Endothelial cell of coronary artery (primary cell): ENCODE measurements around the gene KLHL5. TPM values are rescaled to one million over a fixed set of nuclear protein-coding genes. Genes with fewer than 3 reads are reported as not detected.

Experiments used
- total RNA-seq: library from RNA; depleted of rRNA; stranded (reverse); fragments of >200 nt; gene quantifications from 2 replicates; pipeline ENCODE4 v1.2.3, GENCODE V29; 2014

The KLHL5 gene, protein sequence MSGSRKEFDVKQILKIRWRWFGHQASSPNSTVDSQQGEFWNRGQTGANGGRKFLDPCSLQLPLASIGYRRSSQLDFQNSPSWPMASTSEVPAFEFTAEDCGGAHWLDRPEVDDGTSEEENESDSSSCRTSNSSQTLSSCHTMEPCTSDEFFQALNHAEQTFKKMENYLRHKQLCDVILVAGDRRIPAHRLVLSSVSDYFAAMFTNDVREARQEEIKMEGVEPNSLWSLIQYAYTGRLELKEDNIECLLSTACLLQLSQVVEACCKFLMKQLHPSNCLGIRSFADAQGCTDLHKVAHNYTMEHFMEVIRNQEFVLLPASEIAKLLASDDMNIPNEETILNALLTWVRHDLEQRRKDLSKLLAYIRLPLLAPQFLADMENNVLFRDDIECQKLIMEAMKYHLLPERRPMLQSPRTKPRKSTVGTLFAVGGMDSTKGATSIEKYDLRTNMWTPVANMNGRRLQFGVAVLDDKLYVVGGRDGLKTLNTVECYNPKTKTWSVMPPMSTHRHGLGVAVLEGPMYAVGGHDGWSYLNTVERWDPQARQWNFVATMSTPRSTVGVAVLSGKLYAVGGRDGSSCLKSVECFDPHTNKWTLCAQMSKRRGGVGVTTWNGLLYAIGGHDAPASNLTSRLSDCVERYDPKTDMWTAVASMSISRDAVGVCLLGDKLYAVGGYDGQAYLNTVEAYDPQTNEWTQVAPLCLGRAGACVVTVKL
- total RNA-seq: 75.9 and 166 TPM in 2 replicates

DNA sequence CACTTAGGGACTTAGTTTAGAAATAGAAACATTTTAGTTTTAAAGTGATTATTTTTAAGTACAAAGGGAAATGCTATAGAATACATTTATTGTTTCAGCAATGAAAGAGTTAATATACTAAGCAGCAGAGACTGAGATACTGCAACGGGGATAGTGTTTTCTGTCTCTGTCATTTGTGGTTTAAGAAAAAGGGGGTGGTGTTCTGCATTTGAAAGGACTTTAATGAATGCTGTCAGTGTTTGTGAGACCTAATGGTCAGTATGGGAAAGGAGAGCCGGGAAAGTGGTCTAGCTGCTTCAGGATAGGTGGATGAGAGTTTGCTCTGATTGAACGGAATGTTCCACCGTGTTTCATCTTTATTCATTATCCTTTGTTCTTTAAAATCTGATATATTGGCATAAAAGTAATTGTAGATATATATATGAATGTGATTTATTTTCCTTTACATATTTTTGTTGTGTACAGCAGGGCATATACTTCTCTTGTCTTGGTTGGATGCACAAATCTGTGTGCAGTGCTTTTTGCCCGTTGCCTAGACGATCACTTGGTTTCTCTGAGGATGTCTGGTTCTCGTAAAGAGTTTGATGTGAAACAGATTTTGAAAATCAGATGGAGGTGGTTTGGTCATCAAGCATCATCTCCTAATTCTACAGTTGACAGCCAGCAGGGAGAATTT, at the start of gene KLHL5:
KLHL5 (plus strand) TSS at position 139 of the 676 bp plus-strand sequence; CDS start at position 560, 421 bp downstream.

GRCh38 chr4:39032218-39033085, 29.6 kb upstream of the KLHL5 start, which contains the start of gene TMEM156:
Gene TMEM156 (minus strand): TSS chr4:39032409. CDS start chr4:39032313, 96 bp downstream.

Other genes starting within 250 kb of the KLHL5 start
- gene TLR6, start 205.4 kb upstream of the KLHL5 start, total RNA-seq: 1.1 and 1.9 TPM in 2 replicates
- gene FAM114A1, start 194.4 kb upstream of the KLHL5 start, total RNA-seq: 111 and 167 TPM in 2 replicates
- gene TMEM156, start 29.8 kb upstream of the KLHL5 start, total RNA-seq: 2.2 and 14.4 TPM in 2 replicates
- 17.4 and 24.4 TPM in 2 replicates for gene WDR19, start 120.3 kb downstream of the KLHL5 start, total RNA-seq